Neutrophil (primary cell): ENCODE results near the gene MRGPRF.

Experiments used
- H3K27ac ChIP-seq: fragments of 200-600 bp; sonication (generic); 2 replicates; pipeline ENCODE4 v1.5.1; 2016; ENCODE audit warnings: mild to moderate bottlenecking, moderate library complexity
- H3K27me3 ChIP-seq: fragments of 200-600 bp; sonication (generic); 2 replicates; pipeline ENCODE4 v1.6.0; 2016; ENCODE audit warnings: mild to moderate bottlenecking
- H3K36me3 ChIP-seq: fragments of 200-600 bp; sonication (generic); 2 replicates; pipeline ENCODE4 v1.5.1; 2017
- H3K4me1 ChIP-seq, 2 experiments: fragments of 200-600 bp in 1 of 2; sonication (generic) in 1 of 2; 1 replicate in 1 of 2; 2 replicates in 1 of 2; pipeline versions ENCODE4 v1.5.1 to v1.6.1; 2013 to 2016; ENCODE audit warnings: low read depth in 1 of 2, low read length in 1 of 2, mild to moderate bottlenecking in 1 of 2, moderate library complexity in 1 of 2; ENCODE audit not compliant: control insufficient read depth in 1 of 2, insufficient read depth in 1 of 2
- H3K4me3 ChIP-seq, 2 experiments: fragments of 200-600 bp in 1 of 2; sonication (generic) in 1 of 2; 1 replicate in 1 of 2; 2 replicates in 1 of 2; pipeline ENCODE4 v1.5.1; 2013 to 2016; ENCODE audit warnings: low read depth in 1 of 2, low read length in 1 of 2, mild to moderate bottlenecking in 1 of 2, moderate library complexity in 1 of 2
- H3K9me3 ChIP-seq: fragments of 200-600 bp; sonication (generic); 2 replicates; pipeline ENCODE4 v1.5.1; 2016
- CTCF ChIP-seq: fragments of 200-600 bp; sonication (generic); IDR thresholded peaks from 2 replicates; pipeline ENCODE4 v1.5.1; 2016; ENCODE audit warnings: antibody characterized with exemption

MRGPRF gene

GRCh38 chr11:69013009-69013951 is at the start of gene MRGPRF:
Gene MRGPRF (minus strand): TSS chr11:69013246. CDS start chr11:69009901, 3,345 bp downstream.
- Histone ChIP-seq H3K27ac (no peak within 1 kb of the TSS), H3K27me3 (peaks cover 74% of the 10 kb centered on the region), H3K4me3 (no peak within 1 kb of the TSS), H3K4me1 (peaks cover 0 to 7% of the 10 kb centered on the region in 2 experiments), H3K9me3 (no peaks in the 10 kb centered on the region), H3K36me3 (no peaks in the 10 kb centered on the region)
- no peak for TF ChIP-seq CTCF

GRCh38 chr11:69062169-69062855 is 49.3 kb upstream of the MRGPRF start:
- Histone ChIP-seq H3K36me3 (peaks cover 98% of the 10 kb centered on the region), H3K9me3 (no peaks in the 10 kb centered on the region), H3K4me3 (no peak overlapping the region), H3K4me1 (no peaks in the 10 kb centered on the region), H3K27me3 (no peaks in the 10 kb centered on the region), H3K27ac (no peak overlapping the region)
- no peak for TF ChIP-seq CTCF

GRCh38 chr11:69061713-69062053 is 48.6 kb upstream of the MRGPRF start:
- no peak overlapping the region for H3K4me3 ChIP-seq
- no peaks in the 10 kb centered on the region for H3K27me3 ChIP-seq
- no peaks in the 10 kb centered on the region for H3K4me1 ChIP-seq
- H3K27ac ChIP-seq: no peak overlapping the region
- no peaks in the 10 kb centered on the region for H3K9me3 ChIP-seq
- peaks cover 98% of the 10 kb centered on the region for H3K36me3 ChIP-seq
- no peak for TF ChIP-seq CTCF

GRCh38 chr11:69060806-69061712 is 48.0 kb upstream of the MRGPRF start:
- no peak overlapping the region for H3K27ac ChIP-seq
- peaks cover 94% of the 10 kb centered on the region for H3K36me3 ChIP-seq
- H3K4me3 ChIP-seq: no peak overlapping the region
- no peak for TF ChIP-seq CTCF
- H3K27me3 ChIP-seq: no peaks in the 10 kb centered on the region
- H3K9me3 ChIP-seq: no peaks in the 10 kb centered on the region
- no peaks in the 10 kb centered on the region for H3K4me1 ChIP-seq

GRCh38 chr11:69059985-69060384 is 46.9 kb upstream of the MRGPRF start:
- Histone ChIP-seq H3K36me3 (peaks cover 94% of the 10 kb centered on the region), H3K27me3 (no peaks in the 10 kb centered on the region), H3K4me3 (no peak overlapping the region), H3K27ac (no peak overlapping the region), H3K9me3 (no peaks in the 10 kb centered on the region), H3K4me1 (no peaks in the 10 kb centered on the region)
- TF ChIP-seq CTCF: no peak
